Fibroblast of the aortic adventitia (primary cell): ENCODE results near the gene GPR157. TPM values are rescaled to one million over a fixed set of nuclear protein-coding genes. Genes with fewer than 3 reads are reported as not detected.

Experiments
- DNase-seq: peaks from one replicate; pipeline ENCODE4 v3.0.0-alpha.2; 2010; ENCODE audit warnings: low read depth
- H3K4me3 ChIP-seq: 2 replicates; pipeline ENCODE4 v1.5.1; 2011; ENCODE audit warnings: low read depth, mild to moderate bottlenecking, control low read depth, low read length, moderate library complexity
- CTCF ChIP-seq: IDR thresholded peaks from 2 replicates; pipeline ENCODE4 v1.5.1; 2011; ENCODE audit warnings: mild to moderate bottlenecking, low read length, control low read depth, inconsistent platforms; ENCODE audit not compliant: insufficient read depth
- total RNA-seq: library from RNA; depleted of rRNA; stranded (reverse); fragments of >200 nt; gene quantifications from 2 replicates; pipeline ENCODE4 v1.2.3, GENCODE V29; 2012; ENCODE audit warnings: low replicate concordance

GPR157 gene
- total RNA-seq, 1 donor: 1.6 TPM

GRCh38 chr1:9115351-9116205, 13.3 kb downstream of the GPR157 start:
- TF ChIP-seq CTCF: no peak
- H3K4me3 ChIP-seq: no peak overlapping the region
- DNase-seq: peak; percentile 48

- no peak for DNase-seq
- no peak for TF ChIP-seq CTCF
- H3K4me3 ChIP-seq: no peak overlapping the region
Observed at GRCh38 chr1:9112961-9113880, 15.7 kb downstream of the GPR157 start.

GRCh38 chr1:9111957-9112356, 16.9 kb downstream of the GPR157 start:
- TF ChIP-seq CTCF: no peak
- no peak overlapping the region for H3K4me3 ChIP-seq
- DNase-seq: no peak

GRCh38 chr1:9111357-9111691, 17.6 kb downstream of the GPR157 start:
- H3K4me3 ChIP-seq: no peak overlapping the region
- TF ChIP-seq CTCF: no peak
- DNase-seq: no peak

- peak; percentile 92 for DNase-seq
Observed at GRCh38 chr1:9110669-9111356, 18.1 kb downstream of the GPR157 start.

More at GRCh38 chr1:9110669-9111356, 18.1 kb downstream of the GPR157 start:
- no peak overlapping the region for H3K4me3 ChIP-seq
- peak; percentile 92 for TF ChIP-seq CTCF
